ENCODE results near the gene RABGAP1. TPM values are rescaled to one million over a fixed set of nuclear protein-coding genes. Genes with fewer than 3 reads are reported as not detected.

The RABGAP1 gene
- total RNA-seq, 1 donor from 2014 or later: 44.7 TPM

GRCh38 chr9:122961139-122961538 is 20.3 kb downstream of the RABGAP1 start:
- H3K27ac Mint-ChIP-seq (ENCODE audit: unreplicated experiment): no peak overlapping the region
- H3K27ac ChIP-seq (ENCODE audit: low read depth, low read length): no peak overlapping the region
- H3K36me3 Mint-ChIP-seq (ENCODE audit: low read depth, unreplicated experiment): peaks cover 13% of the 10 kb centered on the region
- no peaks in the 10 kb centered on the region for H3K9me3 Mint-ChIP-seq (ENCODE audit: unreplicated experiment)
- peaks cover 3% of the 10 kb centered on the region for H3K4me1 ChIP-seq (ENCODE audit: insufficient read depth, low read length)
- DNase-seq (ENCODE audit: low read depth): no peak
- peaks cover 4% of the 10 kb centered on the region for H4K20me1 ChIP-seq (ENCODE audit: insufficient read depth, low read length)
- H3K9ac ChIP-seq (ENCODE audit: low read length): no peak overlapping the region
- H3K4me3 Mint-ChIP-seq (ENCODE audit: unreplicated experiment): no peak overlapping the region
- no peak overlapping the region for H2AFZ ChIP-seq (ENCODE audit: low read depth, low read length)
- peaks cover 2% of the 10 kb centered on the region for H3K4me1 Mint-ChIP-seq (ENCODE audit: low read depth, unreplicated experiment)
- no peaks in the 10 kb centered on the region for H3K36me3 ChIP-seq (ENCODE audit: insufficient read depth, low read length)
- no peak overlapping the region for H3K4me3 ChIP-seq (ENCODE audit: insufficient read depth, low read depth, low read length)
- no peaks in the 10 kb centered on the region for H3K27me3 Mint-ChIP-seq (ENCODE audit: low read depth, unreplicated experiment)
- peaks cover 7% of the 10 kb centered on the region for H3K79me2 ChIP-seq (ENCODE audit: insufficient read depth, low read length)
- no peaks in the 10 kb centered on the region for H3K27me3 ChIP-seq (ENCODE audit: insufficient read depth, low read length)
- no peak for FAIRE-seq
- H3K4me2 ChIP-seq (ENCODE audit: low read length): no peak overlapping the region
- TF ChIP-seq CTCF (IDR thresholded peaks at IDR 0.05; ENCODE audit: insufficient read depth, low read depth, low read length): no peak
- no peak for TF ChIP-seq EZH2 (IDR thresholded peaks at IDR 0.05; ENCODE audit: insufficient read depth, low read length)
- H3K9me3 ChIP-seq (ENCODE audit: insufficient read depth, low read depth, low read length): no peaks in the 10 kb centered on the region

GRCh38 chr9:122975196-122975595 is 34.4 kb downstream of the RABGAP1 start:
- H3K4me3 Mint-ChIP-seq (ENCODE audit: unreplicated experiment): no peak overlapping the region
- DNase-seq (ENCODE audit: low read depth): no peak
- no peaks in the 10 kb centered on the region for H3K9me3 ChIP-seq (ENCODE audit: insufficient read depth, low read depth, low read length)
- peaks cover 7% of the 10 kb centered on the region for H4K20me1 ChIP-seq (ENCODE audit: insufficient read depth, low read length)
- H3K36me3 ChIP-seq (ENCODE audit: insufficient read depth, low read length): no peaks in the 10 kb centered on the region
- H3K36me3 Mint-ChIP-seq (ENCODE audit: low read depth, unreplicated experiment): peaks cover 1% of the 10 kb centered on the region
- no peak for FAIRE-seq
- H3K27me3 Mint-ChIP-seq (ENCODE audit: low read depth, unreplicated experiment): no peaks in the 10 kb centered on the region
- no peaks in the 10 kb centered on the region for H3K9me3 Mint-ChIP-seq (ENCODE audit: unreplicated experiment)
- H3K27ac ChIP-seq (ENCODE audit: low read depth, low read length): no peak overlapping the region
- no peak overlapping the region for H3K4me2 ChIP-seq (ENCODE audit: low read length)
- H3K4me1 Mint-ChIP-seq (ENCODE audit: low read depth, unreplicated experiment): no peaks in the 10 kb centered on the region
- no peaks in the 10 kb centered on the region for H3K4me1 ChIP-seq (ENCODE audit: insufficient read depth, low read length)
- TF ChIP-seq EZH2 (IDR thresholded peaks at IDR 0.05; ENCODE audit: insufficient read depth, low read length) (no peak), CTCF (IDR thresholded peaks at IDR 0.05; ENCODE audit: insufficient read depth, low read depth, low read length) (no peak)
- H3K9ac ChIP-seq (ENCODE audit: low read length): no peak overlapping the region
- no peak overlapping the region for H3K4me3 ChIP-seq (ENCODE audit: insufficient read depth, low read depth, low read length)
- H3K79me2 ChIP-seq (ENCODE audit: insufficient read depth, low read length): peaks cover 7% of the 10 kb centered on the region
- H3K27me3 ChIP-seq (ENCODE audit: insufficient read depth, low read length): no peaks in the 10 kb centered on the region
- H3K27ac Mint-ChIP-seq (ENCODE audit: unreplicated experiment): no peak overlapping the region
- H2AFZ ChIP-seq (ENCODE audit: low read depth, low read length): no peak overlapping the region

- Mint-ChIP-seq H3K4me3 (ENCODE audit: unreplicated experiment) (no peak overlapping the region), H3K9me3 (ENCODE audit: unreplicated experiment) (no peaks in the 10 kb centered on the region), H3K4me1 (ENCODE audit: low read depth, unreplicated experiment) (no peaks in the 10 kb centered on the region), H3K36me3 (ENCODE audit: low read depth, unreplicated experiment) (peaks cover 2% of the 10 kb centered on the region), H3K27ac (ENCODE audit: unreplicated experiment) (no peak overlapping the region), H3K27me3 (ENCODE audit: low read depth, unreplicated experiment) (no peaks in the 10 kb centered on the region)
- Histone ChIP-seq H4K20me1 (ENCODE audit: insufficient read depth, low read length) (peaks cover 16% of the 10 kb centered on the region), H3K27ac (ENCODE audit: low read depth, low read length) (no peak overlapping the region), H3K9ac (ENCODE audit: low read length) (no peak overlapping the region), H3K36me3 (ENCODE audit: insufficient read depth, low read length) (no peaks in the 10 kb centered on the region), H3K4me1 (ENCODE audit: insufficient read depth, low read length) (no peaks in the 10 kb centered on the region), H3K27me3 (ENCODE audit: insufficient read depth, low read length) (no peaks in the 10 kb centered on the region), H3K79me2 (ENCODE audit: insufficient read depth, low read length) (peaks cover 15% of the 10 kb centered on the region), H2AFZ (ENCODE audit: low read depth, low read length) (no peak overlapping the region), H3K4me3 (ENCODE audit: insufficient read depth, low read depth, low read length) (no peak overlapping the region), H3K9me3 (ENCODE audit: insufficient read depth, low read depth, low read length) (no peaks in the 10 kb centered on the region), H3K4me2 (ENCODE audit: low read length) (no peak overlapping the region)
- FAIRE-seq: no peak
- DNase-seq (ENCODE audit: low read depth): no peak
- no peak for TF ChIP-seq EZH2 (IDR thresholded peaks at IDR 0.05; ENCODE audit: insufficient read depth, low read length)
- no peak for TF ChIP-seq CTCF (IDR thresholded peaks at IDR 0.05; ENCODE audit: insufficient read depth, low read depth, low read length)
These were observed 37.8 kb downstream of the RABGAP1 start for GRCh38 chr9:122978601-122979000.

All from astrocyte (in vitro differentiated cells and primary cell).